Measurements from ENCODE around the gene RPL18. TPM values are rescaled to one million over a fixed set of nuclear protein-coding genes. Genes with fewer than 3 reads are reported as not detected.

Gene RPL18
- total and polyA plus RNA-seq, 9 of the 15 experiments (the other 6 are each of a cell fraction or from before 2014, with no cell fraction given): 312 to 2,635 (median 1,653) TPM

GRCh38 chr19:48637449-48637947 is 18.5 kb upstream of the RPL18 start:
- Histone ChIP-seq H3K27me3 (ENCODE audit: control insufficient read depth in 2 of 2, insufficient read depth in 2 of 2, low read length in 2 of 2) (no peaks in the 10 kb centered on the region), H3K9ac (ENCODE audit: insufficient read depth in 1 of 2, low read depth in 2 of 2, low read length in 2 of 2) (peak overlapping the region; percentile 71 to 90), H2AFZ (ENCODE audit: low read depth, low read length) (peak overlapping the region; percentile 69), H3K27ac (ENCODE audit: extremely low read depth, low read depth, low read length) (peak overlapping the region; percentile 91), H3K4me1 (replicated peaks in 1 of 2; ENCODE audit: control insufficient read depth in 2 of 2, insufficient read depth in 2 of 2, low read length in 2 of 2) (peaks cover 46 to 72% of the 10 kb centered on the region in 2 experiments), H3K79me2 (ENCODE audit: control insufficient read depth, insufficient read depth, low read length) (peaks cover 27% of the 10 kb centered on the region; the same call in 2 of the 3 replicates), H3K4me3 (peak overlapping the region; percentile 51), H4K20me1 (replicated peaks; ENCODE audit: control insufficient read depth, insufficient read depth, low read length) (0 out of 2 replicates have a peak, but pooled peaks cover 4% of the 10 kb centered on the region), H3K4me2 (ENCODE audit: insufficient read depth, low read length) (peak overlapping the region; percentile 100), H3K36me3 (ENCODE audit: control insufficient read depth, insufficient read depth, low read length) (no peaks in the 10 kb centered on the region), H3K9me3 (replicated peaks; ENCODE audit: control insufficient read depth, insufficient read depth, low read depth, low read length) (no peaks in the 10 kb centered on the region), H3K9me1 (ENCODE audit: control insufficient read depth, insufficient read depth, low read length) (peaks cover 4% of the 10 kb centered on the region)
- CTCF ChIA-PET (ENCODE audit: low intra/inter-chr PET ratio): interaction anchor here (0.6 kb wide), 1 partner anchor 102 kb away, joined by 3 read pairs; no protein-coding TSS in a partner anchor
- peak; percentile 95 for FAIRE-seq
- in situ Hi-C loops (cut with MboI): no loop called here
- peak; percentile 81 to 99 (median 90) for DNase-seq (ENCODE audit: extremely low read depth in 1 of 4, low spot score in 3 of 4)
- intact Hi-C loops (cut with micrococcal nuclease): loop anchor here (1.0 kb wide), 1 partner anchor 18 kb away; the partner anchor contains the start of genes RPL18 and SPHK2
- WGBS (ENCODE audit: insufficient coverage, low coverage, missing lambda C conversion rate): 1% methylated on average over 15 of the region's 38 CpGs
- no TSS peak for BruUV-seq (replicated peaks)
- ATAC-seq: peak; percentile 78
- POLR2A ChIA-PET: interaction anchor here (1.0 to 1.9 kb wide), 2 partner anchors 12 to 18 kb away, joined by 3 to 9 read pairs; partner anchors contain the start of genes RPL18 and SPHK2
- TF ChIP-seq BRD9 (IDR thresholded peaks at IDR 0.05; ENCODE audit: low read depth, partially characterized antibody) (peak; percentile 43), YY1 (IDR thresholded peaks at IDR 0.05; ENCODE audit: borderline replicate concordance in 1 of 3, control insufficient read depth in 1 of 3, extremely low read depth in 1 of 3, insufficient read depth in 3 of 3, insufficient read length in 1 of 3, insufficient replicate concordance in 2 of 3, low read depth in 1 of 3, low read length in 2 of 3) (peak in 2 of 3 experiments; percentile 17 to 41), CREBBP (IDR thresholded peaks at IDR 0.05; ENCODE audit: low read depth, low read length) (no peak), E2F8 (IDR thresholded peaks at IDR 0.05; ENCODE audit: low read depth, partially characterized antibody) (peak; percentile 60), CEBPG (CRISPR knock-in tag; IDR thresholded peaks at IDR 0.05) (peak; percentile 39; the same call in 1 of the 2 replicates), CEBPG (tag; conservative IDR thresholded peaks at IDR 0.05 in 1 of 2, IDR thresholded peaks at IDR 0.05 in 1 of 2) (no peak), ZNF431 (CRISPR knock-in tag; IDR thresholded peaks at IDR 0.05) (peak; percentile 97), CTBP1 (IDR thresholded peaks at IDR 0.05; ENCODE audit: borderline replicate concordance) (peak; percentile 56), HIVEP1 (CRISPR knock-in tag; IDR thresholded peaks at IDR 0.05) (no peak)
- TF ChIP-seq, protein P1, sequence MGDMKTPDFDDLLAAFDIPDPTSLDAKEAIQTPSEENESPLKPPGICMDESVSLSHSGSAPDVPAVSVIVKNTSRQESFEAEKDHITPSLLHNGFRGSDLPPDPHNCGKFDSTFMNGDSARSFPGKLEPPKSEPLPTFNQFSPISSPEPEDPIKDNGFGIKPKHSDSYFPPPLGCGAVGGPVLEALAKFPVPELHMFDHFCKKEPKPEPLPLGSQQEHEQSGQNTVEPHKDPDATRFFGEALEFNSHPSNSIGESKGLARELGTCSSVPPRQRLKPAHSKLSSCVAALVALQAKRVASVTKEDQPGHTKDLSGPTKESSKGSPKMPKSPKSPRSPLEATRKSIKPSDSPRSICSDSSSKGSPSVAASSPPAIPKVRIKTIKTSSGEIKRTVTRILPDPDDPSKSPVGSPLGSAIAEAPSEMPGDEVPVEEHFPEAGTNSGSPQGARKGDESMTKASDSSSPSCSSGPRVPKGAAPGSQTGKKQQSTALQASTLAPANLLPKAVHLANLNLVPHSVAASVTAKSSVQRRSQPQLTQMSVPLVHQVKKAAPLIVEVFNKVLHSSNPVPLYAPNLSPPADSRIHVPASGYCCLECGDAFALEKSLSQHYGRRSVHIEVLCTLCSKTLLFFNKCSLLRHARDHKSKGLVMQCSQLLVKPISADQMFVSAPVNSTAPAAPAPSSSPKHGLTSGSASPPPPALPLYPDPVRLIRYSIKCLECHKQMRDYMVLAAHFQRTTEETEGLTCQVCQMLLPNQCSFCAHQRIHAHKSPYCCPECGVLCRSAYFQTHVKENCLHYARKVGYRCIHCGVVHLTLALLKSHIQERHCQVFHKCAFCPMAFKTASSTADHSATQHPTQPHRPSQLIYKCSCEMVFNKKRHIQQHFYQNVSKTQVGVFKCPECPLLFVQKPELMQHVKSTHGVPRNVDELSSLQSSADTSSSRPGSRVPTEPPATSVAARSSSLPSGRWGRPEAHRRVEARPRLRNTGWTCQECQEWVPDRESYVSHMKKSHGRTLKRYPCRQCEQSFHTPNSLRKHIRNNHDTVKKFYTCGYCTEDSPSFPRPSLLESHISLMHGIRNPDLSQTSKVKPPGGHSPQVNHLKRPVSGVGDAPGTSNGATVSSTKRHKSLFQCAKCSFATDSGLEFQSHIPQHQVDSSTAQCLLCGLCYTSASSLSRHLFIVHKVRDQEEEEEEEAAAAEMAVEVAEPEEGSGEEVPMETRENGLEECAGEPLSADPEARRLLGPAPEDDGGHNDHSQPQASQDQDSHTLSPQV (IDR thresholded peaks at IDR 0.05): peak; percentile 87
- TF ChIP-seq, protein P2, sequence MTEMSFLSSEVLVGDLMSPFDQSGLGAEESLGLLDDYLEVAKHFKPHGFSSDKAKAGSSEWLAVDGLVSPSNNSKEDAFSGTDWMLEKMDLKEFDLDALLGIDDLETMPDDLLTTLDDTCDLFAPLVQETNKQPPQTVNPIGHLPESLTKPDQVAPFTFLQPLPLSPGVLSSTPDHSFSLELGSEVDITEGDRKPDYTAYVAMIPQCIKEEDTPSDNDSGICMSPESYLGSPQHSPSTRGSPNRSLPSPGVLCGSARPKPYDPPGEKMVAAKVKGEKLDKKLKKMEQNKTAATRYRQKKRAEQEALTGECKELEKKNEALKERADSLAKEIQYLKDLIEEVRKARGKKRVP (CRISPR knock-in tag; IDR thresholded peaks at IDR 0.05): no peak

Measured in K562 (cell line).